HCT116 (cell line): Measurements from ENCODE around the gene FGGY. TPM values are rescaled to one million over a fixed set of nuclear protein-coding genes. Genes with fewer than 3 reads are reported as not detected.

Source experiments
- ATAC-seq: fragments of 200-7000 bp; cut with Tn5 transposase; 2 replicates; pipeline ENCODE4 v1.9.1; 2020; ENCODE audit warnings: mild to moderate bottlenecking, moderate library complexity
- BruUV-seq: library from RNA; stranded (reverse); fragments of 400-500 nt; replicated peaks from 2 replicates; lab custom pipeline; 2021; lab: Mats Ljungman, UMichigan
- CTCF ChIA-PET: fragments of 300-600 bp; sonication (Branson Sonifier 250); formaldehyde crosslinking; loops from one replicate; lab custom pipeline; 2021; ENCODE audit warnings: antibody characterized with exemption; lab: Charles Lee
- POLR2A ChIA-PET: fragments of 300-600, 350-600 bp; sonication (Branson Sonifier 250); formaldehyde crosslinking; loops from one replicate; lab custom pipeline; 2021; ENCODE audit warnings: antibody characterized with exemption; lab: Charles Lee
- RAD21 ChIA-PET, 2 experiments: fragments of 300-600 bp; sonication (Branson Sonifier 250); formaldehyde crosslinking; loops; one replicate each; lab custom pipeline; 2023; ENCODE audit warnings: low total read pairs in 2 of 2; ENCODE audit not compliant: uncharacterized antibody in 2 of 2, unreplicated experiment in 2 of 2, low non-redundant PET in 1 of 2; lab: Charles Lee
- DNase-seq: peaks from one replicate; pipeline ENCODE4 v3.0.0-alpha.2; 2010; ENCODE audit warnings: low read depth, low spot score
- H2AFZ ChIP-seq: fragments of 200-600 bp; shearing (Covaris generic), sonication (generic); 2 replicates; pipeline ENCODE4 v1.6.1; 2017; ENCODE audit warnings: low read depth, mixed run types, mixed read lengths, antibody characterized with exemption, low read length; ENCODE audit not compliant: poor library complexity, severe bottlenecking
- H3K27ac ChIP-seq: 2 replicates; pipeline ENCODE4 v1.5.1; 2012; ENCODE audit warnings: low read depth, low read length
- H3K27me3 ChIP-seq: fragments of 200-600 bp; sonication (generic); 2 replicates; pipeline ENCODE4 v1.6.1; 2016; ENCODE audit warnings: mixed run types, low read length, mixed read lengths; ENCODE audit not compliant: insufficient read depth
- H3K36me3 ChIP-seq, 2 experiments: fragments of 200-500 bp in 1 of 2; fragments of 200-600 bp in 1 of 2; sonication (Bioruptor generic) in 1 of 2; sonication (generic) in 1 of 2; 2 replicates each; pipeline versions ENCODE4 v1.5.1 to v1.6.1; 2014 to 2016; ENCODE audit warnings: low read length in 2 of 2, inconsistent platforms in 1 of 2, mixed read lengths in 1 of 2, mixed run types in 1 of 2; ENCODE audit not compliant: insufficient read depth in 2 of 2, control insufficient read depth in 1 of 2
- H3K4me1 ChIP-seq, 2 experiments: fragments of 200-600 bp in 1 of 2; sonication (generic) in 1 of 2; 2 replicates each; pipeline versions ENCODE4 v1.5.1 to v1.6.1; 2012 to 2017; ENCODE audit warnings: low read length in 2 of 2, inconsistent platforms in 1 of 2, mild to moderate bottlenecking in 1 of 2, mixed read lengths in 1 of 2, mixed run types in 1 of 2, moderate library complexity in 1 of 2; ENCODE audit not compliant: insufficient read depth in 2 of 2, control insufficient read depth in 1 of 2
- H3K4me2 ChIP-seq: fragments of 200-600 bp; sonication (generic); 2 replicates; pipeline ENCODE4 v1.6.1; 2017; ENCODE audit warnings: mixed run types, low read length, mixed read lengths
- H3K4me3 ChIP-seq, 2 experiments: fragments of 200-600 bp in 1 of 2; sonication (generic) in 1 of 2; replicated peaks in 1 of 2; 2 replicates each; pipeline ENCODE4 v1.5.1; 2011 to 2016; ENCODE audit warnings: low read length in 2 of 2, control low read depth in 1 of 2, low read depth in 1 of 2, mild to moderate bottlenecking in 1 of 2, mixed read lengths in 1 of 2, mixed run types in 1 of 2
- H3K79me2 ChIP-seq: fragments of 200-600 bp; sonication (generic); 2 replicates; pipeline ENCODE4 v1.6.1; 2017; ENCODE audit warnings: mild to moderate bottlenecking, mixed run types, low read length, moderate library complexity, mixed read lengths; ENCODE audit not compliant: insufficient read depth
- H3K9ac ChIP-seq: fragments of 200-600 bp; sonication (generic); 2 replicates; pipeline ENCODE4 v1.6.1; 2016; ENCODE audit warnings: low read length, mixed read lengths
- H3K9me2 ChIP-seq: fragments of 200-600 bp; sonication (generic), shearing (Covaris generic); 2 replicates; pipeline ENCODE4 v1.6.1; 2017; ENCODE audit warnings: mixed run types, mild to moderate bottlenecking, moderate library complexity; ENCODE audit not compliant: insufficient read depth
- H3K9me3 ChIP-seq, 2 experiments: fragments of 200-500 bp in 1 of 2; fragments of 200-600 bp in 1 of 2; sonication (Bioruptor generic) in 1 of 2; sonication (generic) in 1 of 2; 2 replicates each; pipeline ENCODE4 v1.6.1; 2014 to 2017; ENCODE audit warnings: low read length in 2 of 2, mixed read lengths in 2 of 2, inconsistent platforms in 1 of 2, low read depth in 1 of 2, mild to moderate bottlenecking in 1 of 2, mixed run types in 1 of 2, moderate library complexity in 1 of 2; ENCODE audit not compliant: control insufficient read depth in 1 of 2, insufficient read depth in 1 of 2
- H4K20me1 ChIP-seq: fragments of 200-600 bp; sonication (generic), shearing (Covaris generic); 2 replicates; pipeline ENCODE4 v1.6.1; 2017; ENCODE audit warnings: mixed run types, mild to moderate bottlenecking, moderate library complexity; ENCODE audit not compliant: insufficient read depth
- ATF3 ChIP-seq: IDR thresholded peaks from 2 replicates; pipeline ENCODE4 v1.6.1; 2012
- CEBPB ChIP-seq: IDR thresholded peaks from 2 replicates; pipeline ENCODE4 v1.6.1; 2012; ENCODE audit warnings: low read depth
- ELF1 ChIP-seq: IDR thresholded peaks from 2 replicates; pipeline ENCODE4 v1.6.1; 2012; ENCODE audit warnings: low read depth, borderline replicate concordance
- FOSL1 ChIP-seq: IDR thresholded peaks from 2 replicates; pipeline ENCODE4 v1.6.1; 2012; ENCODE audit warnings: low read depth
- POLR2A ChIP-seq: IDR thresholded peaks from 2 replicates; pipeline ENCODE4 v1.7.0; 2011; ENCODE audit warnings: borderline replicate concordance; ENCODE audit not compliant: insufficient read depth, insufficient read length; ENCODE audit errors: extremely low read depth
- POLR2AphosphoS5 ChIP-seq: IDR thresholded peaks from 2 replicates; pipeline ENCODE4 v1.6.1; 2011; ENCODE audit warnings: mild to moderate bottlenecking, low read depth, low read length, moderate library complexity
- RAD21 ChIP-seq: IDR thresholded peaks from 2 replicates; pipeline ENCODE4 v1.6.1; 2012; ENCODE audit warnings: low read depth, mild to moderate bottlenecking
- SP1 ChIP-seq: IDR thresholded peaks from 2 replicates; pipeline ENCODE4 v1.6.1; 2012; ENCODE audit warnings: low read depth
- SRF ChIP-seq: IDR thresholded peaks from 2 replicates; pipeline ENCODE4 v1.6.1; 2012; ENCODE audit warnings: low read depth
- TCF7L2 ChIP-seq: IDR thresholded peaks from 2 replicates; pipeline ENCODE4 v1.7.0; 2011; ENCODE audit warnings: borderline replicate concordance, inconsistent platforms; ENCODE audit not compliant: insufficient read depth, insufficient read length; ENCODE audit errors: extremely low read depth
- ZBTB33 ChIP-seq: IDR thresholded peaks from 2 replicates; pipeline ENCODE4 v1.6.1; 2011; ENCODE audit warnings: mild to moderate bottlenecking, low read length, moderate library complexity; ENCODE audit not compliant: insufficient replicate concordance; ENCODE audit errors: extremely low read depth
- ZNF274 ChIP-seq: fragments of 200-500 bp; sonication (Bioruptor generic); IDR thresholded peaks from 2 replicates; pipeline ENCODE4 v1.6.1; 2014; ENCODE audit warnings: mild to moderate bottlenecking, low read depth, low read length, inconsistent platforms
- intact Hi-C: fragments of 100-400 bp; cut with micrococcal nuclease; formaldehyde crosslinking; loops from 2 replicates; pipeline ENCODE4 v1.10.0; 2022
- total RNA-seq: library from RNA; stranded (reverse); gene quantifications from one replicate; pipeline ENCODE4 v1.2.1, GENCODE V29; 2021; ENCODE audit not compliant: unreplicated experiment
- TF ChIP-seq, protein P1 (sequence below), 3 experiments: fragments of 200-600 bp in 1 of 3; sonication (generic) in 1 of 3; IDR thresholded peaks in 2 of 3; conservative IDR thresholded peaks in 1 of 3; 2 replicates each; pipeline ENCODE4 v1.5.1; 2012 to 2017; ENCODE audit warnings: low read depth in 2 of 3, low read length in 2 of 3, antibody characterized with exemption in 1 of 3, borderline replicate concordance in 1 of 3, control low read depth in 1 of 3, mild to moderate bottlenecking in 1 of 3, mixed read lengths in 1 of 3, mixed run types in 1 of 3, moderate library complexity in 1 of 3; ENCODE audit not compliant: insufficient read depth in 1 of 3

FGGY gene
- total RNA-seq, 1 experiment from 2014 or later = 10.6 TPM

- RAD21 ChIA-PET = no interaction called here
- TF ChIP-seq POLR2A (no peak), FOSL1 (no peak), CEBPB (no peak), SP1 (no peak), ATF3 (no peak), ELF1 (no peak), TCF7L2 (no peak), SRF (no peak), POLR2AphosphoS5 (no peak), ZBTB33 (no peak), ZNF274 (no peak), RAD21 (no peak)
- TF ChIP-seq, protein P1, sequence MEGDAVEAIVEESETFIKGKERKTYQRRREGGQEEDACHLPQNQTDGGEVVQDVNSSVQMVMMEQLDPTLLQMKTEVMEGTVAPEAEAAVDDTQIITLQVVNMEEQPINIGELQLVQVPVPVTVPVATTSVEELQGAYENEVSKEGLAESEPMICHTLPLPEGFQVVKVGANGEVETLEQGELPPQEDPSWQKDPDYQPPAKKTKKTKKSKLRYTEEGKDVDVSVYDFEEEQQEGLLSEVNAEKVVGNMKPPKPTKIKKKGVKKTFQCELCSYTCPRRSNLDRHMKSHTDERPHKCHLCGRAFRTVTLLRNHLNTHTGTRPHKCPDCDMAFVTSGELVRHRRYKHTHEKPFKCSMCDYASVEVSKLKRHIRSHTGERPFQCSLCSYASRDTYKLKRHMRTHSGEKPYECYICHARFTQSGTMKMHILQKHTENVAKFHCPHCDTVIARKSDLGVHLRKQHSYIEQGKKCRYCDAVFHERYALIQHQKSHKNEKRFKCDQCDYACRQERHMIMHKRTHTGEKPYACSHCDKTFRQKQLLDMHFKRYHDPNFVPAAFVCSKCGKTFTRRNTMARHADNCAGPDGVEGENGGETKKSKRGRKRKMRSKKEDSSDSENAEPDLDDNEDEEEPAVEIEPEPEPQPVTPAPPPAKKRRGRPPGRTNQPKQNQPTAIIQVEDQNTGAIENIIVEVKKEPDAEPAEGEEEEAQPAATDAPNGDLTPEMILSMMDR (IDR thresholded peaks at IDR 0.05 in 2 of 3, conservative IDR thresholded peaks at IDR 0.05 in 1 of 3; ENCODE audit: borderline replicate concordance in 1 of 3, insufficient read depth in 1 of 3, low read depth in 2 of 3, low read length in 2 of 3) = no peak
- DNase-seq = no peak
- H3K36me3 ChIP-seq = no peaks in the 10 kb centered on the region
- no TSS peak for BruUV-seq
- no peaks in the 10 kb centered on the region for H4K20me1 ChIP-seq
- H3K27me3 ChIP-seq = no peaks in the 10 kb centered on the region
- H3K4me2 ChIP-seq = no peak overlapping the region
- peaks cover 0 to 3% of the 10 kb centered on the region in 2 experiments; a peak in 1 of 4 replicates for H3K4me1 ChIP-seq
- no peaks in the 10 kb centered on the region for H3K9me2 ChIP-seq
- intact Hi-C loops = no loop called here
- CTCF ChIA-PET = no interaction called here
- H3K9me3 ChIP-seq = no peaks in the 10 kb centered on the region
- no peak for ATAC-seq
- no peak overlapping the region for H3K27ac ChIP-seq
- no peak overlapping the region for H3K4me3 ChIP-seq
- no peaks in the 10 kb centered on the region for H3K79me2 ChIP-seq
- POLR2A ChIA-PET = no interaction called here
- H2AFZ ChIP-seq = no peak overlapping the region
- H3K9ac ChIP-seq = no peak overlapping the region
These were observed 304.1 kb downstream of the FGGY start for GRCh38 chr1:59601041-59601441.
